C4-2B (cell line): ENCODE results near the gene CDK5RAP3.

Source experiments
- CTCF ChIP-seq: fragments of 450-650 bp; conservative IDR thresholded peaks from 2 replicates; pipeline ENCODE4 v1.5.1; 2017; ENCODE audit warnings: mild to moderate bottlenecking
- ZFX ChIP-seq: fragments of 450-650 bp; IDR thresholded peaks from 2 replicates; pipeline ENCODE4 v1.6.1; 2017

- TF ChIP-seq CTCF, result no peak
- no peak for TF ChIP-seq ZFX
Measured at GRCh38 chr17:47959825-47960655, 10.9 kb upstream of the CDK5RAP3 start.
